ENCODE data around the gene OR6C2.

The OR6C2 gene

GRCh38 chr12:55470088-55470829 is 26.4 kb downstream of the OR6C2 start, which contains the start of gene OR6C70:
Gene OR6C70, minus strand, starts transcription at chr12:55470138. Its CDS starts 0 bp downstream, at chr12:55470138.
- TF ChIP-seq REST (IDR thresholded peaks at IDR 0.05; ENCODE audit: insufficient read depth in 1 of 2, low read depth in 2 of 2, low read length in 2 of 2) (no peak), TAF1 (IDR thresholded peaks at IDR 0.05; ENCODE audit: borderline replicate concordance, insufficient read depth, low read length) (no peak), SIN3A (IDR thresholded peaks at IDR 0.05; ENCODE audit: borderline replicate concordance, insufficient read depth, low read length) (no peak), POLR2AphosphoS5 (IDR thresholded peaks at IDR 0.05; ENCODE audit: low read depth, low read length) (no peak), FOXP2 (optimal IDR thresholded peaks at IDR 0.05; ENCODE audit: borderline replicate concordance, extremely low read depth, extremely low read length, insufficient read depth) (no peak)

GRCh38 chr12:55472264-55472663 is 28.4 kb downstream of the OR6C2 start:
- TF ChIP-seq TAF1 (IDR thresholded peaks at IDR 0.05; ENCODE audit: borderline replicate concordance, insufficient read depth, low read length) (no peak), REST (IDR thresholded peaks at IDR 0.05; ENCODE audit: insufficient read depth in 1 of 2, low read depth in 2 of 2, low read length in 2 of 2) (no peak), SIN3A (IDR thresholded peaks at IDR 0.05; ENCODE audit: borderline replicate concordance, insufficient read depth, low read length) (no peak), POLR2AphosphoS5 (IDR thresholded peaks at IDR 0.05; ENCODE audit: low read depth, low read length) (no peak)

GRCh38 chr12:55492078-55492477 is 48.2 kb downstream of the OR6C2 start, which contains the start of gene OR6C68:
Gene OR6C68, plus strand, starts transcription at chr12:55492378. Its CDS starts 0 bp downstream, at chr12:55492378.
- TF ChIP-seq FOXP2 (optimal IDR thresholded peaks at IDR 0.05; ENCODE audit: borderline replicate concordance, extremely low read depth, extremely low read length, insufficient read depth) (no peak), TAF1 (IDR thresholded peaks at IDR 0.05; ENCODE audit: borderline replicate concordance, insufficient read depth, low read length) (no peak), SIN3A (IDR thresholded peaks at IDR 0.05; ENCODE audit: borderline replicate concordance, insufficient read depth, low read length) (no peak), REST (IDR thresholded peaks at IDR 0.05; ENCODE audit: insufficient read depth in 1 of 2, low read depth in 2 of 2, low read length in 2 of 2) (no peak), POLR2AphosphoS5 (IDR thresholded peaks at IDR 0.05; ENCODE audit: low read depth, low read length) (no peak)

GRCh38 chr12:55495490-55495889 is 51.6 kb downstream of the OR6C2 start:
- TF ChIP-seq FOXP2 (optimal IDR thresholded peaks at IDR 0.05; ENCODE audit: borderline replicate concordance, extremely low read depth, extremely low read length, insufficient read depth), result no peak
- no peak for TF ChIP-seq SIN3A (IDR thresholded peaks at IDR 0.05; ENCODE audit: borderline replicate concordance, insufficient read depth, low read length)

GRCh38 chr12:55499231-55499630 is 55.4 kb downstream of the OR6C2 start:
- TF ChIP-seq FOXP2 (optimal IDR thresholded peaks at IDR 0.05; ENCODE audit: borderline replicate concordance, extremely low read depth, extremely low read length, insufficient read depth), result no peak
- TF ChIP-seq TAF1 (IDR thresholded peaks at IDR 0.05; ENCODE audit: borderline replicate concordance, insufficient read depth, low read length), result no peak
- no peak for TF ChIP-seq SIN3A (IDR thresholded peaks at IDR 0.05; ENCODE audit: borderline replicate concordance, insufficient read depth, low read length)
- no peak for TF ChIP-seq REST (IDR thresholded peaks at IDR 0.05; ENCODE audit: insufficient read depth in 1 of 2, low read depth in 2 of 2, low read length in 2 of 2)
- no peak for TF ChIP-seq POLR2AphosphoS5 (IDR thresholded peaks at IDR 0.05; ENCODE audit: low read depth, low read length)

Data from PFSK-1 (cell line).